Mesenteric fat pad (tissue), 1 donor: ENCODE data around the gene DHX58. TPM values are rescaled to one million over a fixed set of nuclear protein-coding genes. Genes with fewer than 3 reads are reported as not detected.

ENCODE experiments used
- DNase-seq: peaks from one replicate; pipeline ENCODE4 v3.0.0-alpha.2; 2020; ENCODE audit warnings: low spot score
- total RNA-seq: library from RNA; stranded (reverse); fragmentation: NEBNext Ultra II Directional; extraction: Animal tissue kit (Norgen Biotek cat#: 25700); gene quantifications from one replicate; pipeline ENCODE4 v1.2.1, GENCODE V29; 2021
- donor health status: DM: yes; HTN: yes; CAD: no.

Gene DHX58
- total RNA-seq, 1 donor from 2014 or later, result 13.2 TPM

- no peak for DNase-seq
Observed at GRCh38 chr17:42056635-42057034, 55.9 kb downstream of the DHX58 start.

GRCh38 chr17:42055496-42055895, 57.0 kb downstream of the DHX58 start:
- no peak for DNase-seq

- no peak for DNase-seq
Observed at GRCh38 chr17:42055027-42055426, 57.5 kb downstream of the DHX58 start.

- DNase-seq, result no peak
Observed at GRCh38 chr17:42053731-42054500, 58.6 kb downstream of the DHX58 start.

GRCh38 chr17:42052346-42052877, 60.1 kb downstream of the DHX58 start:
- DNase-seq, result no peak

GRCh38 chr17:42051645-42052044, 60.9 kb downstream of the DHX58 start:
- no peak for DNase-seq

Other genes with a start within 250 kb of the DHX58 start
- 10.8 TPM for gene KLHL11, start 247.3 kb downstream of the DHX58 start, total RNA-seq
- 140 TPM for gene ACLY, start 193.8 kb downstream of the DHX58 start, total RNA-seq
- gene ODAD4, start 182.1 kb downstream of the DHX58 start, total RNA-seq, result 0.48 TPM
- 84.0 TPM for gene CNP, start 145.9 kb downstream of the DHX58 start, total RNA-seq
- gene DNAJC7, start 95.3 kb downstream of the DHX58 start, total RNA-seq, result 74.8 TPM
- gene NKIRAS2, start 92.6 kb downstream of the DHX58 start, total RNA-seq, result 30.9 TPM
- gene C17orf113, start 62.1 kb downstream of the DHX58 start, total RNA-seq, result 0.13 TPM
- gene ZNF385C, start 14.2 kb downstream of the DHX58 start, total RNA-seq, result not detected
- 36.2 TPM for gene KAT2A, start 8.7 kb upstream of the DHX58 start, total RNA-seq
- gene HSPB9, start 10.1 kb upstream of the DHX58 start, total RNA-seq, result not detected
- 180 TPM for gene RAB5C, start 42.3 kb upstream of the DHX58 start, total RNA-seq
- 0.55 TPM for gene KCNH4, start 68.4 kb upstream of the DHX58 start, total RNA-seq
- gene HCRT, start 72.7 kb upstream of the DHX58 start, total RNA-seq, result not detected
- gene GHDC, start 81.8 kb upstream of the DHX58 start, total RNA-seq, result 20.0 TPM
- 106 TPM for gene STAT5B, start 163.7 kb upstream of the DHX58 start, total RNA-seq
- gene STAT5A, start 175.8 kb upstream of the DHX58 start, total RNA-seq, result 130 TPM